GM19328 (cell line): Measurements from ENCODE around the gene PLEKHB2.
"Not testable (repeated sequence)": the region's sequence is repeated elsewhere in the genome, so short reads cannot be mapped to it uniquely, and the experiment has no call there.

ENCODE experiments used
- ATAC-seq: cut with Tn5 transposase; IDR thresholded peaks from one replicate; pipeline ENCODE4 v1.9.1; 2021; ENCODE audit warnings: mild to moderate bottlenecking, moderate library complexity; ENCODE audit not compliant: unreplicated experiment

Gene PLEKHB2

GRCh38 chr2:131093696-131094462, 11.3 kb upstream of the PLEKHB2 start:
- peak; percentile 63 for ATAC-seq

- no peak for ATAC-seq
Observed at GRCh38 chr2:131094463-131095281, 10.5 kb upstream of the PLEKHB2 start.

GRCh38 chr2:131103165-131103564, 2.0 kb upstream of the PLEKHB2 start:
- ATAC-seq: no peak

- ATAC-seq: peak; percentile 51
Observed at GRCh38 chr2:131104487-131105155, 515 bp upstream of the PLEKHB2 start.

GRCh38 chr2:131105950-131106801, 1.0 kb downstream of the PLEKHB2 start:
- peak; percentile 38 for ATAC-seq

DNA sequence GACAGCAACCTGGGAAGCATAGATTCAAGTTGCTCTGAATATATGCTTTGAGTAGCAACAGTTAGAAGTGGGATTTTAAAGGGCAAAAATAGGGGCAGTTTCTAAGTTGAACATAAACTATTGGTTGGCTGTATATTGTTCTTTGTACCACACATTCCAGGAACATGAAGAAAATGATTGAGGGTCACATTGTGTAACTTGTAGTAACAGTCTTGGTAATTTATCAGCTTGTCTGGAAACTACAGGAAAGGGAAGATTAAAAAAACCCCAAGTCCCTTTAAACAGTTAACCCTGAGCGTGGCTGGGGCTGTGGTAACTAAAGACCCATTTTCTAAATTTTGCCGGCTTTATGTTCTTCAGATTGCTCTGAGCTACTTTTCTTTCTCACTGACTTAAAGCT, 7.4 kb downstream of the PLEKHB2 start:
- ATAC-seq: no peak

- no peak for ATAC-seq
Observed at GRCh38 chr2:131113566-131114227, 8.6 kb downstream of the PLEKHB2 start.

DNA sequence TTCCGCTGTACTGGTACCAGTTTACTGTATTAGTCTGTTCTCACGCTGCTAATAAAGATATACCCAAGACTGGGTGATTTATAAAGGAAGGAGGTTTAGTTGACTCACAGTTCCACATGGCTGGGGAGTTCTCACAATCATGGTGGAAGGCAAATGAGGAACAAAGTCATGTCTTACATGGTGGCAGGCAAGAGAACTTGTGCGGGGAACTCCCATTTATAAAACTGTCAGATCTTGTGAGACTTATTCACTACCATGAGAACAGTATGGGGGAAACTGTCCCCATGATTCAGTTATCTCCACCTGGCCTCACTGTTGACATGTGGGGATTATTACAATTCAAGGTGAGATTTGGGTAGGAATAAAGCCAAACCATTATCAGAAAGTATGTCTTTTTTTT, 9.8 kb downstream of the PLEKHB2 start:
- ATAC-seq: not testable (repeated sequence)

- ATAC-seq: no peak
Observed at GRCh38 chr2:131115752-131116151, 10.6 kb downstream of the PLEKHB2 start.

- ATAC-seq: no peak
Observed at GRCh38 chr2:131120815-131121317, 15.7 kb downstream of the PLEKHB2 start.

GRCh38 chr2:131121464-131121863, 16.3 kb downstream of the PLEKHB2 start:
- no peak for ATAC-seq

- ATAC-seq: no peak
Observed at GRCh38 chr2:131122496-131122895, 17.4 kb downstream of the PLEKHB2 start.

DNA sequence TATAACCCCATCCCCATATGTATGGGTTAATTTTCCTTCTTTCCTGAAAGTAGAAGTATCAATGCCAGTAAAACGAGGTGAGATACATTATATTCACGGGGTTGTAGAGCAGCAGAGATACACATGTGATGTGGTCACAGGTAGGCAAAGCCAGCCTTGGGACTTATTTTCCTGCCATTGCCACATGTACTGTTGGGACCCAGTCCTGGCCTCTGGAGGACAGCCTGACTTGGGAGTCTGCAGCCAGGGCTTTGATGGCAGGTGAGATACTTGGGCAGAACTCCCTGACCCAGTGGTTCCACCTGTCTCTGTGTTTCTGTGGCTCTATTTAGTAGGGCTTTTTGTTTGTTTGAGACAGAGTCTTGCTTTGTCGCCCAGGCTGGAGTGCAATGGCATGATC, 18.1 kb downstream of the PLEKHB2 start:
- no peak for ATAC-seq

- no peak for ATAC-seq
Observed at GRCh38 chr2:131125195-131125757, 20.1 kb downstream of the PLEKHB2 start.

- no peak for ATAC-seq
Observed at GRCh38 chr2:131126436-131126835, 21.3 kb downstream of the PLEKHB2 start.

GRCh38 chr2:131127076-131127475, 21.9 kb downstream of the PLEKHB2 start:
- ATAC-seq: no peak

DNA sequence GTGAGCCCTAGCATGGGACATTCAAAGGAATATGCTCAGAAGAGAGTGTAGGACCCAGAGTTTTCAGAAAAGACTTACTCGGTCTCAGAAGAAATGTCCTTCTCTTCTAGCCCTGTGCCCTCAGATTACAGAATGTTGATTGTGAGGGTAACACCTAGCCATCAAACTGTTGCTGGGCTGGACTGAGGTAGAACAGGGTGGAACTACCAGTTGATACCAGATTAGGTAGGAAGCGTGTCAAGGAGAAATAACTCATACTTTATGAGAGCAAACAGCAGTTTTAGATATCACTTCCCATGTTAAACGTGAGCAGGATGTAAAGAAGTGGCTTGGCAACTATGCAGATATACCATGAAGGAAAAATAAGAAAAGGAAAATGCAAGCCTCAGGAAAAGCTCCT, 22.8 kb downstream of the PLEKHB2 start:
- ATAC-seq: no peak

GRCh38 chr2:131130298-131130596, 25.1 kb downstream of the PLEKHB2 start:
- ATAC-seq: no peak

DNA sequence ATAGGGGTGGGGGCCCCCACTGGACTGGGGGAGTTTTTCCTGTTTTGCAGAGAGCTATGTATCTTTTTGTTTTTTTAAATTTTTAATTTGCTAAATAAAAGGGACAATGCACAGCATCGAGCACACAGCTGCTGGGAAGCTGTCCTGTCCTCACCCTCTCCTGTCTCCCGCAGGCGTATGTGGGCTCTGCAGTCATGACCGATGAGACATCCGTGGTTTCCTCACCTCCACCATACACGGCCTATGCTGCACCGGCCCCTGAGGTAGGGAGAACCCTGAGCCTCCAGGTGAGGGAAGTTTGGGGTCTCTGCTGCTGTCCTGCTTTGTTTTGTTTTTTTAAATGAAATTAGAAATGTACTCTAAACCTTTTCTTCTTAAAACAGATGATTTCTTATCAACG, 27.6 kb downstream of the PLEKHB2 start:
- ATAC-seq: no peak

GRCh38 chr2:131140581-131140980, 35.4 kb downstream of the PLEKHB2 start:
- ATAC-seq: no peak
